Fibroblast of lung (primary cell): ENCODE measurements around the gene TEK. TPM values are rescaled to one million over a fixed set of nuclear protein-coding genes. Genes with fewer than 3 reads are reported as not detected.

Experiments
- DNase-seq, 2 donors: peaks; one replicate each; pipeline versions ENCODE4 v3.0.0 to v3.0.0-alpha.2; 2010; ENCODE audit warnings: low read depth in 2 of 2
- H2AFZ ChIP-seq: 2 replicates; pipeline ENCODE4 v1.5.1; 2012; ENCODE audit warnings: low read length, control low read depth, inconsistent platforms
- H3K27ac ChIP-seq: 2 replicates; pipeline ENCODE4 v1.5.1; 2011; ENCODE audit warnings: low read length, control low read depth; ENCODE audit not compliant: insufficient read depth
- H3K27me3 ChIP-seq: 2 replicates; pipeline ENCODE4 v1.5.1; 2011; ENCODE audit warnings: mild to moderate bottlenecking, low read length; ENCODE audit not compliant: control insufficient read depth, insufficient read depth
- H3K36me3 ChIP-seq: 2 replicates; pipeline ENCODE4 v1.5.1; 2011; ENCODE audit warnings: low read length; ENCODE audit not compliant: control insufficient read depth, insufficient read depth
- H3K4me1 ChIP-seq: 2 replicates; pipeline ENCODE4 v1.5.1; 2011; ENCODE audit warnings: low read length; ENCODE audit not compliant: control insufficient read depth, insufficient read depth; ENCODE audit errors: extremely low read depth
- H3K4me2 ChIP-seq: 2 replicates; pipeline ENCODE4 v1.5.1; 2011; ENCODE audit warnings: low read length, control low read depth; ENCODE audit not compliant: insufficient read depth; ENCODE audit errors: extremely low read depth
- H3K4me3 ChIP-seq, 4 experiments: fragments of 200-600 bp in 1 of 4; sonication (generic) in 1 of 4; replicated peaks in 1 of 4; 2 replicates each; pipeline ENCODE4 v1.5.1; 2011 to 2016; ENCODE audit warnings: low read length in 4 of 4, low read depth in 3 of 4, mild to moderate bottlenecking in 3 of 4, control low read depth in 2 of 4, inconsistent platforms in 1 of 4, mixed read lengths in 1 of 4; ENCODE audit not compliant: insufficient read depth in 1 of 4; ENCODE audit errors: control extremely low read depth in 1 of 4
- H3K79me2 ChIP-seq: 2 replicates; pipeline ENCODE4 v1.5.1; 2012; ENCODE audit warnings: mild to moderate bottlenecking, low read length, inconsistent platforms; ENCODE audit not compliant: control insufficient read depth, insufficient read depth
- H3K9ac ChIP-seq: 2 replicates; pipeline ENCODE4 v1.5.1; 2011; ENCODE audit warnings: mild to moderate bottlenecking, low read length, control low read depth; ENCODE audit not compliant: insufficient read depth
- H3K9me3 ChIP-seq: 2 replicates; pipeline ENCODE4 v1.5.1; 2012; ENCODE audit warnings: low read depth, low read length; ENCODE audit not compliant: control insufficient read depth, insufficient read depth
- H4K20me1 ChIP-seq: 2 replicates; pipeline ENCODE4 v1.5.1; 2011; ENCODE audit warnings: low read length; ENCODE audit not compliant: control insufficient read depth, insufficient read depth; ENCODE audit errors: extremely low read depth
- EZH2 ChIP-seq: IDR thresholded peaks from 2 replicates; pipeline ENCODE4 v1.5.1; 2012; ENCODE audit warnings: low read length, control low read depth, mild to moderate bottlenecking; ENCODE audit errors: missing control alignments
- polyA plus RNA-seq, 2 donors: library from polyadenylated mRNA; depleted of rRNA in 1 of 2; stranded (reverse) in 1 of 2; unstranded in 1 of 2; fragments of >200 nt; gene quantifications; 2 replicates each; pipeline ENCODE4 v1.2.1, GENCODE V29; 2011 to 2012; ENCODE audit warnings: missing spikeins in 1 of 2
- total RNA-seq: library from RNA; depleted of rRNA; stranded (reverse); fragments of >200 nt; gene quantifications from 2 replicates; pipeline ENCODE4 v1.2.1, GENCODE V29; 2014
- TF ChIP-seq, protein P1 (sequence below), 2 donors: IDR thresholded peaks in 1 of 2; conservative IDR thresholded peaks in 1 of 2; 1 replicate in 1 of 2; 2 replicates in 1 of 2; pipeline ENCODE4 v1.5.1; 2011 to 2012; ENCODE audit warnings: low read length in 2 of 2, control low read depth in 1 of 2, inconsistent platforms in 1 of 2, low read depth in 1 of 2, mild to moderate bottlenecking in 1 of 2

The TEK gene
- total and polyA plus RNA-seq, 2 donors (not counting 1 experiment from before 2014, with no cell fraction given) = 0.77 to 1.8 TPM

DNA sequence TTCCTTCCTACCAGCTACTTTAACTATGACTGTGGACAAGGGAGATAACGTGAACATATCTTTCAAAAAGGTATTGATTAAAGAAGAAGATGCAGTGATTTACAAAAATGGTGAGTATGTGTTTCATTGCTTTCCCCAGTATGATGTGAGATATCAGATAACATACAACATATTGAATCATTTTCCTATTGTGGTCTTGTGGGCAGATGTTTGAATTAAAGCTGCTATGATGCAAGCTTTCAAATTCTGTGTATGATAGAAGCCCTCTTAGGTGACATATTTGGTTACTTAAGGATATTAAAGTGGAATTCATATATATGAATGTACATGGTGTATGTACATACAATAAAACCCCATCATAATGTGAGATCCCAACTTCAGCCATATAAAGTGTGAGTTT lies 59.5 kb downstream of the TEK start:
- no peak for DNase-seq
- Histone ChIP-seq H3K27ac (no peak overlapping the region), H3K79me2 (no peaks in the 10 kb centered on the region), H3K9ac (no peak overlapping the region), H3K36me3 (no peaks in the 10 kb centered on the region), H3K27me3 (no peaks in the 10 kb centered on the region), H2AFZ (no peak overlapping the region), H3K4me1 (no peaks in the 10 kb centered on the region), H3K4me3 (no peak overlapping the region), H3K9me3 (no peaks in the 10 kb centered on the region), H4K20me1 (no peaks in the 10 kb centered on the region), H3K4me2 (no peak overlapping the region)
- TF ChIP-seq, protein P1, sequence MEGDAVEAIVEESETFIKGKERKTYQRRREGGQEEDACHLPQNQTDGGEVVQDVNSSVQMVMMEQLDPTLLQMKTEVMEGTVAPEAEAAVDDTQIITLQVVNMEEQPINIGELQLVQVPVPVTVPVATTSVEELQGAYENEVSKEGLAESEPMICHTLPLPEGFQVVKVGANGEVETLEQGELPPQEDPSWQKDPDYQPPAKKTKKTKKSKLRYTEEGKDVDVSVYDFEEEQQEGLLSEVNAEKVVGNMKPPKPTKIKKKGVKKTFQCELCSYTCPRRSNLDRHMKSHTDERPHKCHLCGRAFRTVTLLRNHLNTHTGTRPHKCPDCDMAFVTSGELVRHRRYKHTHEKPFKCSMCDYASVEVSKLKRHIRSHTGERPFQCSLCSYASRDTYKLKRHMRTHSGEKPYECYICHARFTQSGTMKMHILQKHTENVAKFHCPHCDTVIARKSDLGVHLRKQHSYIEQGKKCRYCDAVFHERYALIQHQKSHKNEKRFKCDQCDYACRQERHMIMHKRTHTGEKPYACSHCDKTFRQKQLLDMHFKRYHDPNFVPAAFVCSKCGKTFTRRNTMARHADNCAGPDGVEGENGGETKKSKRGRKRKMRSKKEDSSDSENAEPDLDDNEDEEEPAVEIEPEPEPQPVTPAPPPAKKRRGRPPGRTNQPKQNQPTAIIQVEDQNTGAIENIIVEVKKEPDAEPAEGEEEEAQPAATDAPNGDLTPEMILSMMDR (conservative IDR thresholded peaks at IDR 0.05 in 1 of 2, IDR thresholded peaks at IDR 0.05 in 1 of 2; ENCODE audit: low read depth in 1 of 2, low read length in 2 of 2) = no peak
- no peak for TF ChIP-seq EZH2

DNA sequence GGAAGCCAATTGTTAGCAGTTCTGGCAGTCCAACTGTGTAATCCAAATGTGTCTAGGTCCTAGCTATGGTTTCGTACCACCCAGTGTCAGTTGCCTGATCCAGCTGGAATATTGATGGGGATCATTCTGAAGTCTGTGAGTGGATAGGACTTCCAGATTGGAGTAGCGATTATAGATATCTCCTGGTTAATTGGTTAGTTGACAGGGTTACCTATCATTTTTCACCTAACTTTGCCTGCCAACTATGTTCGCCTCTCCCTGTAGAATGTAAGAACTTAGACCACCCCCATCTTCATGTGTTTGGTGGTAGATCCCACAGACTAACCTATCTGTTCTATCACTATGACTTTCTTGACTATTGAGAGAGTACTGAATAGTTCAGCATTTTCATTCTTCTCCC lies 59.9 kb downstream of the TEK start:
- no peaks in the 10 kb centered on the region for H3K9me3 ChIP-seq
- no peak for TF ChIP-seq EZH2
- TF ChIP-seq, protein P1 (conservative IDR thresholded peaks at IDR 0.05 in 1 of 2, IDR thresholded peaks at IDR 0.05 in 1 of 2; ENCODE audit: low read depth in 1 of 2, low read length in 2 of 2) = no peak
- no peaks in the 10 kb centered on the region for H3K36me3 ChIP-seq
- no peak overlapping the region for H3K4me3 ChIP-seq
- H4K20me1 ChIP-seq = no peaks in the 10 kb centered on the region
- H3K9ac ChIP-seq = no peak overlapping the region
- H2AFZ ChIP-seq = no peak overlapping the region
- no peaks in the 10 kb centered on the region for H3K79me2 ChIP-seq
- H3K4me2 ChIP-seq = no peak overlapping the region
- DNase-seq = no peak
- no peak overlapping the region for H3K27ac ChIP-seq
- H3K4me1 ChIP-seq = no peaks in the 10 kb centered on the region
- H3K27me3 ChIP-seq = no peaks in the 10 kb centered on the region

DNA sequence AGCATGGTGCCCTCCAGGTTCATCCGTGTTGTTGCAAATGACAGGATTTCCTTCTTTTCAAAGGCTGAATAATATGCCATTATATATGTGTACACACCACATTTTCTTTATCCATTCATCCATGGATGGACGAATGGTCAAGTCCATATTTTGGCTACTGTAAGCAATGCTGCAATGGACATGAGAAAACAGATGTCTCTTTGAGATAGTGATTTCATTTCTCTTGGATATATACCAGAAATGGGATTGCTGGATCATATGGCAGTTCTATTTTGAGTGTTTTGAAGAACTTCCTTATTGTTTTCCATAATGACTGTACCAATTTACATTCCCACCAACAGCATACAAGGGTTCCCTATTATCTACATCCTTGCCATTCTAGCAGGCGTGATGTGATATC lies 67.9 kb downstream of the TEK start:
- H3K36me3 ChIP-seq = no peaks in the 10 kb centered on the region
- H3K9me3 ChIP-seq = no peaks in the 10 kb centered on the region
- H3K4me2 ChIP-seq = no peak overlapping the region
- H3K27me3 ChIP-seq = no peaks in the 10 kb centered on the region
- no peak overlapping the region for H3K4me3 ChIP-seq
- no peak for TF ChIP-seq EZH2
- TF ChIP-seq, protein P1 (conservative IDR thresholded peaks at IDR 0.05 in 1 of 2, IDR thresholded peaks at IDR 0.05 in 1 of 2; ENCODE audit: low read depth in 1 of 2, low read length in 2 of 2) = no peak
- no peaks in the 10 kb centered on the region for H3K4me1 ChIP-seq
- no peak overlapping the region for H2AFZ ChIP-seq
- peak in 1 of 2 donors; percentile 53 for DNase-seq
- H3K79me2 ChIP-seq = no peaks in the 10 kb centered on the region
- H3K27ac ChIP-seq = no peak overlapping the region
- H3K9ac ChIP-seq = no peak overlapping the region
- no peaks in the 10 kb centered on the region for H4K20me1 ChIP-seq
